ENCODE measurements around the gene FNDC5.

Gene FNDC5

GRCh38 chr1:32867151-32867550 is 3.6 kb downstream of the FNDC5 start:
- in situ Hi-C loops (cut with MboI; ENCODE audit: low pct_unique_long_range_greater_than_20kb, low sequenced_read_pairs, unreplicated experiment) = no loop called here
- no peak for DNase-seq (ENCODE audit: low spot score)
- TF ChIP-seq CTCF (IDR thresholded peaks at IDR 0.05; ENCODE audit: extremely low read depth, insufficient read depth, missing control alignments) = no peak

GRCh38 chr1:32865639-32866405 is 4.9 kb downstream of the FNDC5 start:
- in situ Hi-C loops (cut with MboI; ENCODE audit: low pct_unique_long_range_greater_than_20kb, low sequenced_read_pairs, unreplicated experiment) = no loop called here
- no peak for DNase-seq (ENCODE audit: low spot score)
- no peak for TF ChIP-seq CTCF (IDR thresholded peaks at IDR 0.05; ENCODE audit: extremely low read depth, insufficient read depth, missing control alignments)

- no peak for DNase-seq (ENCODE audit: low spot score)
- no peak for TF ChIP-seq CTCF (IDR thresholded peaks at IDR 0.05; ENCODE audit: extremely low read depth, insufficient read depth, missing control alignments)
- in situ Hi-C loops (cut with MboI; ENCODE audit: low pct_unique_long_range_greater_than_20kb, low sequenced_read_pairs, unreplicated experiment) = no loop called here
Observed at GRCh38 chr1:32864375-32865019, 6.2 kb downstream of the FNDC5 start.

- in situ Hi-C loops (cut with MboI; ENCODE audit: low pct_unique_long_range_greater_than_20kb, low sequenced_read_pairs, unreplicated experiment) = no loop called here
- no peak for TF ChIP-seq CTCF (IDR thresholded peaks at IDR 0.05; ENCODE audit: extremely low read depth, insufficient read depth, missing control alignments)
- DNase-seq (ENCODE audit: low spot score) = no peak
Observed at GRCh38 chr1:32863881-32864245, 6.8 kb downstream of the FNDC5 start.

GRCh38 chr1:32863218-32863880 is 7.4 kb downstream of the FNDC5 start:
- in situ Hi-C loops (cut with MboI; ENCODE audit: low pct_unique_long_range_greater_than_20kb, low sequenced_read_pairs, unreplicated experiment) = no loop called here
- TF ChIP-seq CTCF (IDR thresholded peaks at IDR 0.05; ENCODE audit: extremely low read depth, insufficient read depth, missing control alignments) = no peak
- DNase-seq (ENCODE audit: low spot score) = no peak

GRCh38 chr1:32861904-32862695 is 8.6 kb downstream of the FNDC5 start:
- no peak for DNase-seq (ENCODE audit: low spot score)
- TF ChIP-seq CTCF (IDR thresholded peaks at IDR 0.05; ENCODE audit: extremely low read depth, insufficient read depth, missing control alignments) = no peak
- in situ Hi-C loops (cut with MboI; ENCODE audit: low pct_unique_long_range_greater_than_20kb, low sequenced_read_pairs, unreplicated experiment) = no loop called here

All from GM13977 (cell line).